ENCODE data around the gene PCNX2.

- TF ChIP-seq CTCF (IDR thresholded peaks at IDR 0.05) (no peak), POLR2A (IDR thresholded peaks at IDR 0.05) (no peak)
These were observed 180.7 kb downstream of the PCNX2 start for GRCh38 chr1:233114860-233115259.

Measured in heart left ventricle (tissue), 13 donors.